HepG2 (cell line): ENCODE results near the gene MMP24OS. TPM values are rescaled to one million over a fixed set of nuclear protein-coding genes. Genes with fewer than 3 reads are reported as not detected.

Experiments
- ARNT ChIP-seq: fragments of 450-650 bp; IDR thresholded peaks from 2 replicates; pipeline ENCODE4 v1.6.1; 2017
- CREB1 ChIP-seq, 2 experiments: fragments of 450-650 bp in 1 of 2; IDR thresholded peaks; 2 replicates each; pipeline ENCODE4 v1.6.1; 2016 to 2017; ENCODE audit warnings: control low read depth in 1 of 2, mild to moderate bottlenecking in 1 of 2, missing compliant biosample characterization in 1 of 2, missing genetic modification characterization in 1 of 2
- DDIT3 ChIP-seq: sonication (generic); formaldehyde crosslinking; IDR thresholded peaks from 2 replicates; pipeline ENCODE4 v1.4.0; 2020; ENCODE audit warnings: mild to moderate bottlenecking, missing genetic modification reagents
- GLI4 ChIP-seq: sonication (generic); formaldehyde crosslinking; IDR thresholded peaks from 2 replicates; pipeline ENCODE4 v1.5.1; 2020; ENCODE audit warnings: missing genetic modification reagents, mild to moderate bottlenecking, moderate library complexity, borderline replicate concordance
- KAT2B ChIP-seq: fragments of 150-350 bp; IDR thresholded peaks from 2 replicates; pipeline ENCODE4 v1.6.1; 2014; ENCODE audit warnings: low read depth, low read length, borderline replicate concordance
- NFE2 ChIP-seq: sonication (generic); formaldehyde crosslinking; IDR thresholded peaks from 2 replicates; pipeline ENCODE4 v1.4.0; 2020; ENCODE audit warnings: missing genetic modification reagents
- NFYB ChIP-seq: sonication (generic); formaldehyde crosslinking; IDR thresholded peaks from 2 replicates; pipeline ENCODE4 v1.4.0; 2020; ENCODE audit warnings: missing genetic modification reagents
- PTBP1 ChIP-seq: fragments of 200-400 bp; formaldehyde crosslinking; IDR thresholded peaks from 2 replicates; pipeline ENCODE4 v1.6.1; 2018; ENCODE audit warnings: low read length, low read depth; ENCODE audit not compliant: poor library complexity, severe bottlenecking
- SMAD1 ChIP-seq: sonication (generic); formaldehyde crosslinking; IDR thresholded peaks from 2 replicates; pipeline ENCODE4 v1.4.0; 2020; ENCODE audit warnings: missing genetic modification reagents, low read depth, mild to moderate bottlenecking, borderline replicate concordance
- TCF7 ChIP-seq: sonication (generic); IDR thresholded peaks from 2 replicates; pipeline ENCODE4 v1.6.1; 2016; ENCODE audit warnings: antibody characterized with exemption, low read depth
- THAP9 ChIP-seq: sonication (generic); formaldehyde crosslinking; IDR thresholded peaks from 2 replicates; pipeline ENCODE4; 2020; ENCODE audit warnings: missing genetic modification reagents, mild to moderate bottlenecking, borderline replicate concordance
- TRIM24 ChIP-seq: sonication (generic); formaldehyde crosslinking; IDR thresholded peaks from 2 replicates; pipeline ENCODE4 v1.8.0; 2022; ENCODE audit warnings: mild to moderate bottlenecking, missing genetic modification reagents
- UBTF ChIP-seq: sonication (generic); formaldehyde crosslinking; IDR thresholded peaks from 2 replicates; pipeline ENCODE4 v1.4.0; 2020; ENCODE audit warnings: mild to moderate bottlenecking, missing genetic modification reagents
- ZBTB38 ChIP-seq: sonication (generic); formaldehyde crosslinking; IDR thresholded peaks from 2 replicates; pipeline ENCODE4 v1.5.1; 2020; ENCODE audit warnings: mild to moderate bottlenecking, missing genetic modification reagents
- ZFP90 ChIP-seq: sonication (generic); formaldehyde crosslinking; IDR thresholded peaks from 2 replicates; pipeline ENCODE4 v1.8.0; 2022; ENCODE audit warnings: missing genetic modification reagents, mild to moderate bottlenecking, inconsistent platforms, borderline replicate concordance
- ZNF12 ChIP-seq: sonication (generic); formaldehyde crosslinking; IDR thresholded peaks from 2 replicates; pipeline ENCODE4 v1.5.0; 2020; ENCODE audit warnings: missing genetic modification reagents
- ZNF292 ChIP-seq: sonication (generic); formaldehyde crosslinking; IDR thresholded peaks from 2 replicates; pipeline ENCODE4 v1.8.1; 2022; ENCODE audit warnings: mild to moderate bottlenecking, low read depth, missing genetic modification reagents, borderline replicate concordance
- ZNF432 ChIP-seq: sonication (generic); formaldehyde crosslinking; IDR thresholded peaks from 2 replicates; pipeline ENCODE4 v1.5.0; 2020; ENCODE audit warnings: missing genetic modification reagents, mild to moderate bottlenecking, borderline replicate concordance
- ZNF501 ChIP-seq: sonication (generic); formaldehyde crosslinking; IDR thresholded peaks from 2 replicates; pipeline ENCODE4 v1.5.1; 2020; ENCODE audit warnings: mild to moderate bottlenecking, moderate library complexity, missing genetic modification reagents
- ZNF547 ChIP-seq: sonication (generic); formaldehyde crosslinking; IDR thresholded peaks from 2 replicates; pipeline ENCODE4 v1.5.1; 2020; ENCODE audit warnings: mild to moderate bottlenecking, missing genetic modification reagents
- ZNF564 ChIP-seq: sonication (generic); formaldehyde crosslinking; IDR thresholded peaks from 2 replicates; pipeline ENCODE4 v1.8.1; 2023; ENCODE audit warnings: mild to moderate bottlenecking, missing genetic modification reagents
- ZNF83 ChIP-seq: sonication (generic); formaldehyde crosslinking; IDR thresholded peaks from 2 replicates; pipeline ENCODE4 v1.4.0; 2020; ENCODE audit warnings: missing genetic modification reagents, mild to moderate bottlenecking, borderline replicate concordance
- ZSCAN21 ChIP-seq: sonication (generic); formaldehyde crosslinking; IDR thresholded peaks from 2 replicates; pipeline ENCODE4 v1.8.0; 2022; ENCODE audit warnings: mild to moderate bottlenecking, missing genetic modification reagents, moderate library complexity, borderline replicate concordance
- polyA plus RNA-seq, 8 experiments: library from polyadenylated mRNA; depleted of rRNA in 3 of 8; stranded (reverse) in 7 of 8; unstranded in 1 of 8; fragments of >200 nt; fragmentation: Illumina TruSeq in 4 of 8; extraction: Trizol in 4 of 8; gene quantifications; 2 replicates each; pipeline versions ENCODE4 v1.2.1 to v1.2.3, GENCODE V29; 2011 to 2016; ENCODE audit warnings: low read depth in 4 of 8, missing spikeins in 1 of 8, mixed read lengths in 1 of 8; ENCODE audit not compliant: insufficient read depth in 1 of 8
- total RNA-seq, 5 experiments: library from RNA; depleted of rRNA; stranded (reverse); fragments of >200 nt; fragmentation: Illumina TruSeq; extraction: Trizol; gene quantifications; 2 replicates each; pipeline ENCODE4 v1.2.3, GENCODE V29; 2016; ENCODE audit warnings: low read depth in 1 of 5
- TF ChIP-seq, protein P1 (sequence below): sonication (generic); formaldehyde crosslinking; IDR thresholded peaks from 2 replicates; pipeline ENCODE4 v1.8.1; 2023; ENCODE audit warnings: mild to moderate bottlenecking, missing genetic modification reagents, borderline replicate concordance

MMP24OS gene
- total and polyA plus RNA-seq, 2 of the 13 experiments (the other 11 are each of a cell fraction or from before 2014, with no cell fraction given), result 6.0 to 8.5 TPM

DNA sequence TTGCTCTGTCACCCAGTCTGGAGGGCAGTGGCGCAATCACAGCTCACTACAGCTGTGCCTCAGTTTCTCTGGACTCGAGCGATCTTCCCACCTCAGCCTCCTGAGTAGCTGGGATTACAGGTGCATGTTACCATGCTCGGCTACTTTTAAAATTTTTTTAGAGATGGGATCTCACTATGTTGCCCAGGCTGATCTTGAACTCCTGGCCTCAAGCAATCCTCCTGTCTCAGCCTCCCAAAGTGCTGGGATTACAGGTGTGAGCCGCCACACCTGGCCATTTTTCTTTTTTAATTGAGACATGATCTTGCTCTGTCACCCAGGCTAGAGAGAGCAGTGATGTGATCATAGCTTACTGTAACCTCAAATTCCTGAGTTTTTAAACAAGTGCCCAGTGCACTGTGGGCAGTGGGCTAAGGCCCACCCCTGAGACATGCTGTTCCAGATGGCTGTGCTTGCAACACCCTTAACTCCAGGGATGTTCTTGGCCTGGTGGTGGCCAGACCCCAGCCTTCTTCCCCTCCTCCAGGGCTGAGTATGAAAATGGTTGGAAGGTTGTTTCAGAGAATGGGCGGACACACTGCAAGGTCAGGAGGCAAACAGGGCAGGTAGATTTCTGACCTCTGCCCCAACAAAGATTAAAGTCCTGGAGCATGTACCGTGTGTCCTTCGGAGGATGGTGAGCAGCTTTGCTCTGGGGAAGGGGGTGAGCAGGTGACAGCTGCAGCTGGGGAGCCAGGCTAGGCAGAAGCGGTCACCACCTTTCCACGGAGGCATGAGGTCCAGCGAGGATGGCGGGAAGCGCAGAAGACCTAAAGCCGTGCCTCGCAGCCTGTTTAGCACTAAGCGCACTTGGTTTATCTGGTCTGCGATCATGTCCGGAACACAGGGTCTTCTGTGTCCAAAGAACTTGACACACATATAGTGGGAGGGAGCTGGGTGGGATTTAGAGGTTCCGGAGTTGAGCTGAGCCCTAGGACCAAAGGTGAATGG lies 15.7 kb upstream of the MMP24OS start (continued):
- TF ChIP-seq ZNF12 (no peak), CREB1 (IDR thresholded peaks at IDR 0.05) (no peak), CREB1 (CRISPR knock-in tag; IDR thresholded peaks at IDR 0.05) (no peak), DDIT3 (no peak), THAP9 (no peak), ZFP90 (CRISPR knock-in tag) (peak; percentile 64; the same call in 1 of the 2 replicates), ZSCAN21 (CRISPR knock-in tag) (no peak; the same call in 1 of the 2 replicates), ZNF547 (CRISPR knock-in tag) (peak; percentile 54; the same call in 1 of the 2 replicates), ZNF83 (CRISPR knock-in tag) (no peak), ZBTB38 (CRISPR knock-in tag) (peak; percentile 74), ZNF564 (CRISPR knock-in tag) (no peak), SMAD1 (no peak), ZNF432 (no peak), UBTF (CRISPR knock-in tag) (no peak; the same call in 1 of the 2 replicates), TRIM24 (no peak), TCF7 (no peak), GLI4 (CRISPR knock-in tag) (no peak), NFYB (CRISPR knock-in tag) (no peak), KAT2B (no peak), PTBP1 (no peak), ZNF501 (CRISPR knock-in tag) (no peak), ARNT (no peak), ZNF292 (CRISPR knock-in tag) (0 out of 2 replicates have a peak, but pooled peaks have one; percentile 24), NFE2 (no peak)
- TF ChIP-seq, protein P1, sequence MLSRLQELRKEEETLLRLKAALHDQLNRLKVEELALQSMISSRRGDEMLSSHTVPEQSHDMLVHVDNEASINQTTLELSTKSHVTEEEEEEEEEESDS (CRISPR knock-in tag), result no peak
